ENCODE measurements around the gene LYPD8. TPM values are rescaled to one million over a fixed set of nuclear protein-coding genes. Genes with fewer than 3 reads are reported as not detected.
A peak's percentile ranks its signal among the peaks of the same experiment; 100 is the strongest.

The LYPD8 gene
- total and polyA plus RNA-seq, 2 donors = 0.05 to 0.34 TPM

DNA sequence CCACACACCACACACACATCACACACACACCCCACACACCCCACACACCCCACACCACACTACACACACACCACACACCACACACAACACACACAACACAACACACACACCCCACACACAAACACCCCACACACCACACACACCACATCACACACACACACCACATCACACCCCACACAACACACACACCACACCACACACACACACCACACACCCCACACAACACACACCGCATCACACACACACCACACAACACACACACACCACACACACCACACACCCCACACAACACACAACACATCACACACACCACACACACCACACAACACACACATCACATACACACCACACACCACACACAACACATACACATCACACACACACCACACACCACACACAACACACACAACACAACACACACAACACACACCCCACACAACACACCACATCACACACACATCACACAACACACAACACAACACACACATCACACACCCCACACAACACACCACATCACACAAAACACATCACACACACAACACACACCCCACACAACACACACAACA lies 2.4 kb downstream of the LYPD8 start:
- Histone ChIP-seq H3K4me1 (ENCODE audit: control insufficient read depth in 2 of 2, insufficient read depth in 2 of 2, low read length in 2 of 2) (no peaks in the 10 kb centered on the region), H3K4me3 (ENCODE audit: low read length in 2 of 2) (no peak overlapping the region), H3K27me3 (ENCODE audit: control insufficient read depth in 2 of 2, insufficient read depth in 1 of 2, low read length in 1 of 2) (no peaks in the 10 kb centered on the region), H3K9me3 (ENCODE audit: control insufficient read depth in 2 of 2, insufficient read depth in 1 of 2, low read length in 1 of 2) (peaks cover 2 to 33% of the 10 kb centered on the region in 2 donors), H3K36me3 (ENCODE audit: control insufficient read depth in 2 of 2, insufficient read depth in 2 of 2, low read length in 1 of 2) (no peaks in the 10 kb centered on the region), H3K27ac (ENCODE audit: low read depth in 1 of 2, low read length in 1 of 2) (peak overlapping the region in 1 of 2 donors; percentile 10)
- DNase-seq (ENCODE audit: low read depth in 6 of 9, low spot score in 9 of 9) = no peak
- WGBS = 100% methylated on average over 1 of the region's 1 CpG

- no peak for DNase-seq (ENCODE audit: low read depth in 6 of 9, low spot score in 9 of 9)
- WGBS = 94% methylated on average over 8 of the region's 8 CpGs
- Histone ChIP-seq H3K4me3 (ENCODE audit: low read length in 2 of 2) (no peak overlapping the region), H3K36me3 (ENCODE audit: control insufficient read depth in 2 of 2, insufficient read depth in 2 of 2, low read length in 1 of 2) (no peaks in the 10 kb centered on the region), H3K9me3 (ENCODE audit: control insufficient read depth in 2 of 2, insufficient read depth in 1 of 2, low read length in 1 of 2) (peaks cover 2 to 33% of the 10 kb centered on the region in 2 donors), H3K27ac (ENCODE audit: low read depth in 1 of 2, low read length in 1 of 2) (peak overlapping the region in 1 of 2 donors; percentile 10), H3K27me3 (ENCODE audit: control insufficient read depth in 2 of 2, insufficient read depth in 1 of 2, low read length in 1 of 2) (no peaks in the 10 kb centered on the region), H3K4me1 (ENCODE audit: control insufficient read depth in 2 of 2, insufficient read depth in 2 of 2, low read length in 2 of 2) (no peaks in the 10 kb centered on the region)
Observed at GRCh38 chr1:248752161-248753028, 3.2 kb downstream of the LYPD8 start.

- DNase-seq (ENCODE audit: low read depth in 6 of 9, low spot score in 9 of 9) = no peak
- Histone ChIP-seq H3K4me3 (ENCODE audit: low read length in 2 of 2) (no peak overlapping the region), H3K27ac (ENCODE audit: low read depth in 1 of 2, low read length in 1 of 2) (no peak overlapping the region), H3K27me3 (ENCODE audit: control insufficient read depth in 2 of 2, insufficient read depth in 1 of 2, low read length in 1 of 2) (no peaks in the 10 kb centered on the region), H3K9me3 (ENCODE audit: control insufficient read depth in 2 of 2, insufficient read depth in 1 of 2, low read length in 1 of 2) (peaks cover 2 to 33% of the 10 kb centered on the region in 2 donors), H3K36me3 (ENCODE audit: control insufficient read depth in 2 of 2, insufficient read depth in 2 of 2, low read length in 1 of 2) (no peaks in the 10 kb centered on the region), H3K4me1 (ENCODE audit: control insufficient read depth in 2 of 2, insufficient read depth in 2 of 2, low read length in 2 of 2) (no peaks in the 10 kb centered on the region)
- WGBS = 95% methylated on average over 4 of the region's 4 CpGs
Observed at GRCh38 chr1:248751635-248752034, 3.9 kb downstream of the LYPD8 start.

GRCh38 chr1:248751142-248751541 lies 4.4 kb downstream of the LYPD8 start:
- Histone ChIP-seq H3K9me3 (ENCODE audit: control insufficient read depth in 2 of 2, insufficient read depth in 1 of 2, low read length in 1 of 2) (peaks cover 2 to 31% of the 10 kb centered on the region in 2 donors), H3K27ac (ENCODE audit: low read depth in 1 of 2, low read length in 1 of 2) (no peak overlapping the region), H3K4me3 (ENCODE audit: low read length in 2 of 2) (no peak overlapping the region), H3K27me3 (ENCODE audit: control insufficient read depth in 2 of 2, insufficient read depth in 1 of 2, low read length in 1 of 2) (no peaks in the 10 kb centered on the region), H3K4me1 (ENCODE audit: control insufficient read depth in 2 of 2, insufficient read depth in 2 of 2, low read length in 2 of 2) (no peaks in the 10 kb centered on the region), H3K36me3 (ENCODE audit: control insufficient read depth in 2 of 2, insufficient read depth in 2 of 2, low read length in 1 of 2) (no peaks in the 10 kb centered on the region)
- DNase-seq (ENCODE audit: low read depth in 6 of 9, low spot score in 9 of 9) = no peak
- 55% methylated on average over 5 of the region's 5 CpGs for WGBS

DNA sequence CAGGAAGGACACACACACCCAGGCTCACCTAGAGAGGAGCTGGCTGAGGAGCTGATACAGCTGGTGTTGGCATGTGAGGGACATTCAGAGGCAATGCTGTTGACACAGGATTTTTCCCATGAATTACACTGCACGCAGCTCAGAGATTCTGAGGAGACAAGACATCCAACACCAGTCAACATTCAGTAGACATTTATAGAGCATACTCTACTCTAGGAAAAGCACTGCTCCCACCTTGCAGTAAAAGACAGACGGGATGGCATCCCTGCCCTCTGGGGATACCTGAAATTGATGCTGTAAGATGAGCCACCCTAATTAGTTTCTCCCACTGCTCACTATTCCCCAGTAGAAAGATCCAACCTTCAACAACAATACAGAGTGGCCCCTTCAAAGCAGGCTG lies 5.1 kb downstream of the LYPD8 start:
- 98% methylated on average over 2 of the region's 2 CpGs for WGBS
- Histone ChIP-seq H3K9me3 (ENCODE audit: control insufficient read depth in 2 of 2, insufficient read depth in 1 of 2, low read length in 1 of 2) (peaks cover 2 to 28% of the 10 kb centered on the region in 2 donors), H3K4me1 (ENCODE audit: control insufficient read depth in 2 of 2, insufficient read depth in 2 of 2, low read length in 2 of 2) (no peaks in the 10 kb centered on the region), H3K4me3 (ENCODE audit: low read length in 2 of 2) (no peak overlapping the region), H3K36me3 (ENCODE audit: control insufficient read depth in 2 of 2, insufficient read depth in 2 of 2, low read length in 1 of 2) (no peaks in the 10 kb centered on the region), H3K27me3 (ENCODE audit: control insufficient read depth in 2 of 2, insufficient read depth in 1 of 2, low read length in 1 of 2) (no peaks in the 10 kb centered on the region), H3K27ac (ENCODE audit: low read depth in 1 of 2, low read length in 1 of 2) (no peak overlapping the region)
- no peak for DNase-seq (ENCODE audit: low read depth in 6 of 9, low spot score in 9 of 9)

DNA sequence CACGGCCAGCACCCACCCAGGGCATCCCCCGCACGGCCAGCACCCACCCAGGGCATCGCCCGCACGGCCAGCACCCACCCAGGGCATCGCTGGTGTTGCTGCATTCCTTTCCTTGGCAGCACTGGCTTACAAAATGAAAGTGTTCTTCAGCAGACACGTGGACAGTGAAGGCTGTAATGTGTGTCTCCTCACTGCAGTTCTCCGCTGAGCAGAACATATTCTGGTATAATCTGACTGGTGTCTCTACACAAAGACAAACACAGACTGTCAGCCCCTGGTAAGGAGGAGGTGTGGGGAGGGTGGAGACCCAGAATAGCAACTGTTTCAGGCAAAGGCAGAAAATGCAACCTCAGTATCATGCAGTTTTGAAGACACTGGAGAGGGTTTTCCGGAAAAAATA lies 7.3 kb downstream of the LYPD8 start:
- Histone ChIP-seq H3K4me1 (ENCODE audit: control insufficient read depth in 2 of 2, insufficient read depth in 2 of 2, low read length in 2 of 2) (no peaks in the 10 kb centered on the region), H3K9me3 (ENCODE audit: control insufficient read depth in 2 of 2, insufficient read depth in 1 of 2, low read length in 1 of 2) (peaks cover 0 to 6% of the 10 kb centered on the region in 2 donors), H3K4me3 (ENCODE audit: low read length in 2 of 2) (no peak overlapping the region), H3K36me3 (ENCODE audit: control insufficient read depth in 2 of 2, insufficient read depth in 2 of 2, low read length in 1 of 2) (no peaks in the 10 kb centered on the region), H3K27me3 (ENCODE audit: control insufficient read depth in 2 of 2, insufficient read depth in 1 of 2, low read length in 1 of 2) (no peaks in the 10 kb centered on the region), H3K27ac (ENCODE audit: low read depth in 1 of 2, low read length in 1 of 2) (no peak overlapping the region)
- no peak for DNase-seq (ENCODE audit: low read depth in 6 of 9, low spot score in 9 of 9)
- WGBS = 98% methylated on average over 9 of the region's 10 CpGs

DNA sequence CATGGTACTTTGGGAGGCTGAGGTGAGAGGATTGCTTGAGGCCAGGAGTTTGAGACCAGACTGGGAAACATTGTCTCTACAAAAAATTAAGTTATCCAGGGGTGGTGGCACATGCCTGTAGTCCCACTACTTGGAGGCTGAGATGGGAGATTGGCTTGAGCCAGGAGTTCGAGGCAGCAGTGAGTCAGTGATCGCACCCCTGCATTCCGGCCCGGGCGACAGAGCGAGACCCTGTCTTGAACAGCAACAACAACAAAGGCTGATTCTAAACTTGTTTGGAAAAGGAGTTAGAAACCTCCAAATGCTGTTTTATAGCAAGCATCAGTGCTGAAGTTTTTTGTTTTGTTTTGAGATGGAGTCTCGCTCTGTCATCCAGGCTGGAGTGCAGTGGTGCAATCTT lies 14.7 kb downstream of the LYPD8 start:
- peaks cover 0 to 9% of the 10 kb centered on the region in 2 donors for H3K9me3 ChIP-seq (ENCODE audit: control insufficient read depth in 2 of 2, insufficient read depth in 1 of 2, low read length in 1 of 2)
- H3K27me3 ChIP-seq (ENCODE audit: control insufficient read depth in 2 of 2, insufficient read depth in 1 of 2, low read length in 1 of 2) = no peaks in the 10 kb centered on the region
- H3K4me3 ChIP-seq (ENCODE audit: low read length in 2 of 2) = no peak overlapping the region
- H3K36me3 ChIP-seq (ENCODE audit: control insufficient read depth in 2 of 2, insufficient read depth in 2 of 2, low read length in 1 of 2) = no peaks in the 10 kb centered on the region
- WGBS = 98% methylated on average over 7 of the region's 7 CpGs
- H3K27ac ChIP-seq (ENCODE audit: low read depth in 1 of 2, low read length in 1 of 2) = no peak overlapping the region
- DNase-seq (ENCODE audit: low read depth in 6 of 9, low spot score in 9 of 9) = no peak
- no peaks in the 10 kb centered on the region for H3K4me1 ChIP-seq (ENCODE audit: control insufficient read depth in 2 of 2, insufficient read depth in 2 of 2, low read length in 2 of 2)

DNA sequence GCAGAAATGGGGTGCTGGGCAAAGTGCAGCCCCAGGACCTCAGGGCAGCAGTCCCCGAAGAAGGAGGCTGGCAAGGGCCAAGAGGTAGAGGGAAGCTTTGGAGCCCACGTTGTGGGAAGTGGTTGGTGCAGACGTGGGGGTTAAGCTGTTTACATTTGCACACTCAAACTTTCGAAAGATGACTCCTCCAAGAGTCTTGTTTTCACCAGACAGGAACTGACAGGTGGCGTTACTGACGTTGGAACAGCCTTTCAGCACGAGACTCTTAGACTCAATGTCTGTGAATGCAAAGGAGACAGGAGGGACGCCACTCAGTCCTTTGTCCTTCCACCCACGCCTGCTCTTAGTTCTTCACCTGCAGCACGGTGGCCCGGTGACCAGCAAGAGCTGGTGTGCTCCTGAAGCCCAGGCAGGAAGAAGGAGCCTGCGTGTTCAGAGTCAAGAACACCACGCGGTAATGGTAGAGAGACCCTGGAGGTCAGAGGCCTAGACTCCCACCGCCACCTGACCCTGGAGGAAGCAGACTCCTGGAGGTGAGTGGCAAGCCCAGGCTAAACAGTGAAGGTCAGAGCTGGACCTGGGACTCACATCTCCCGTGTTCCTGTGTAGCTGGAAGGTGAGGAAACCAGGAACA lies 15.9 kb downstream of the LYPD8 start:
- no peak overlapping the region for H3K27ac ChIP-seq (ENCODE audit: low read depth in 1 of 2, low read length in 1 of 2)
- H3K27me3 ChIP-seq (ENCODE audit: control insufficient read depth in 2 of 2, insufficient read depth in 1 of 2, low read length in 1 of 2) = no peaks in the 10 kb centered on the region
- H3K4me3 ChIP-seq (ENCODE audit: low read length in 2 of 2) = no peak overlapping the region
- H3K4me1 ChIP-seq (ENCODE audit: control insufficient read depth in 2 of 2, insufficient read depth in 2 of 2, low read length in 2 of 2) = no peaks in the 10 kb centered on the region
- H3K36me3 ChIP-seq (ENCODE audit: control insufficient read depth in 2 of 2, insufficient read depth in 2 of 2, low read length in 1 of 2) = no peaks in the 10 kb centered on the region
- peaks cover 0 to 9% of the 10 kb centered on the region in 2 donors for H3K9me3 ChIP-seq (ENCODE audit: control insufficient read depth in 2 of 2, insufficient read depth in 1 of 2, low read length in 1 of 2)
- WGBS = 88% methylated on average over 16 of the region's 16 CpGs
- DNase-seq (ENCODE audit: low read depth in 6 of 9, low spot score in 9 of 9) = no peak

GRCh38 chr1:248737457-248737856 lies 18.1 kb downstream of the LYPD8 start:
- no peak overlapping the region for H3K27ac ChIP-seq (ENCODE audit: low read depth in 1 of 2, low read length in 1 of 2)
- no peak overlapping the region for H3K4me3 ChIP-seq (ENCODE audit: low read length in 2 of 2)
- 87% methylated on average over 6 of the region's 6 CpGs for WGBS
- H3K27me3 ChIP-seq (ENCODE audit: control insufficient read depth in 2 of 2, insufficient read depth in 1 of 2, low read length in 1 of 2) = no peaks in the 10 kb centered on the region
- DNase-seq (ENCODE audit: low read depth in 6 of 9, low spot score in 9 of 9) = no peak
- H3K36me3 ChIP-seq (ENCODE audit: control insufficient read depth in 2 of 2, insufficient read depth in 2 of 2, low read length in 1 of 2) = no peaks in the 10 kb centered on the region
- peaks cover 0 to 12% of the 10 kb centered on the region in 2 donors for H3K9me3 ChIP-seq (ENCODE audit: control insufficient read depth in 2 of 2, insufficient read depth in 1 of 2, low read length in 1 of 2)
- no peaks in the 10 kb centered on the region for H3K4me1 ChIP-seq (ENCODE audit: control insufficient read depth in 2 of 2, insufficient read depth in 2 of 2, low read length in 2 of 2)
